H1 (cell line): ENCODE measurements around the gene ACACB. TPM values are rescaled to one million over a fixed set of nuclear protein-coding genes. Genes with fewer than 3 reads are reported as not detected.

Source experiments
- CHD7 ChIP-seq: fragments of 300-600 bp; sonication (generic); IDR thresholded peaks from 2 replicates; pipeline ENCODE4 v1.7.1; 2012; ENCODE audit warnings: low read length, moderate library complexity, mild to moderate bottlenecking, inconsistent platforms; ENCODE audit not compliant: insufficient replicate concordance
- EP300 ChIP-seq, 2 experiments: IDR thresholded peaks; 1 replicate in 1 of 2; 2 replicates in 1 of 2; pipeline ENCODE4 v1.6.1; 2011 to 2012; ENCODE audit warnings: low read depth in 2 of 2, low read length in 2 of 2, mild to moderate bottlenecking in 2 of 2, borderline replicate concordance in 1 of 2, inconsistent platforms in 1 of 2, moderate library complexity in 1 of 2
- GTF2F1 ChIP-seq: IDR thresholded peaks from 2 replicates; pipeline ENCODE4 v1.6.1; 2012; ENCODE audit warnings: low read depth, low read length, improper control_type of control experiment, borderline replicate concordance
- KDM4A ChIP-seq: IDR thresholded peaks from one replicate; pipeline ENCODE4 v1.7.1; 2012; ENCODE audit warnings: low read depth, mild to moderate bottlenecking, moderate library complexity, low read length, inconsistent platforms; ENCODE audit not compliant: severe bottlenecking
- SIN3A ChIP-seq, 2 experiments: IDR thresholded peaks in 1 of 2; conservative IDR thresholded peaks in 1 of 2; 2 replicates each; pipeline ENCODE4 v1.6.1; 2011 to 2012; ENCODE audit warnings: low read length in 2 of 2, improper control_type of control experiment in 1 of 2, low read depth in 1 of 2, mild to moderate bottlenecking in 1 of 2
- SRF ChIP-seq: IDR thresholded peaks from 2 replicates; pipeline ENCODE4 v1.6.1; 2011; ENCODE audit warnings: mild to moderate bottlenecking, low read depth, low read length, moderate library complexity
- TCF12 ChIP-seq: IDR thresholded peaks from 2 replicates; pipeline ENCODE4 v1.6.1; 2011; ENCODE audit warnings: low read depth, mild to moderate bottlenecking, low read length
- USF2 ChIP-seq: IDR thresholded peaks from 2 replicates; pipeline ENCODE4 v1.6.1; 2011; ENCODE audit warnings: low read length, improper control_type of control experiment
- polyA plus RNA-seq, 7 experiments: library from polyadenylated mRNA; depleted of rRNA in 3 of 7; stranded (reverse) in 5 of 7; unstranded in 2 of 7; fragments of >200 nt in 5 of 7; fragments of 200-250 nt in 2 of 7; gene quantifications; 1 replicate in 5 of 7; 2 replicates in 1 of 7; 4 replicates in 1 of 7; pipeline versions ENCODE4 v1.2.1 to v1.2.3, GENCODE V29; 2011 to 2013; ENCODE audit warnings: missing spikeins in 2 of 7, mixed read lengths in 2 of 7
- total RNA-seq: library from RNA; stranded (reverse); fragmentation: NEBNext Ultra II Directional; extraction: Animal tissue kit (Norgen Biotek cat#: 25700); gene quantifications from 2 replicates; pipeline ENCODE4 v1.2.1, GENCODE V29; 2021

ACACB gene
- total and polyA plus RNA-seq, 2 of the 8 experiments (the other 6 are each of a cell fraction or from before 2014, with no cell fraction given) = 5.8 to 15.3 TPM

- TF ChIP-seq CHD7 (no peak), SRF (no peak), EP300 (IDR thresholded peaks at IDR 0.05; ENCODE audit: borderline replicate concordance in 1 of 2, low read depth in 2 of 2, low read length in 2 of 2) (no peak), SIN3A (conservative IDR thresholded peaks at IDR 0.05 in 1 of 2, IDR thresholded peaks at IDR 0.05 in 1 of 2; ENCODE audit: low read depth in 1 of 2, low read length in 2 of 2) (no peak), GTF2F1 (no peak), USF2 (no peak), TCF12 (no peak), KDM4A (no peak)
Observed at GRCh38 chr12:109116611-109116949, 193 bp downstream of the ACACB start (continued).
